IMR-90 (cell line): ENCODE data around the gene STYXL1. TPM values are rescaled to one million over a fixed set of nuclear protein-coding genes. Genes with fewer than 3 reads are reported as not detected.

ENCODE experiments used
- ATAC-seq: fragments of 200-7000 bp; cut with Tn5 transposase; 2 replicates; pipeline ENCODE4 v1.9.1; 2020; ENCODE audit warnings: low read depth, mild to moderate bottlenecking, moderate library complexity
- BruUV-seq: library from RNA; stranded (reverse); fragments of 400-500 nt; replicated peaks from 2 replicates; lab custom pipeline; 2021; lab: Mats Ljungman, UMichigan
- CTCF ChIA-PET: fragments of 300-600 bp; formaldehyde crosslinking; extraction: SDS; loops from one replicate; lab custom pipeline; 2021; ENCODE audit warnings: antibody characterized with exemption; lab: Yijun Ruan, JAX
- POLR2A ChIA-PET: fragments of 300-600 bp; sonication (Branson Sonifier 250); formaldehyde crosslinking; loops from one replicate; lab custom pipeline; 2022; ENCODE audit warnings: antibody characterized with exemption; ENCODE audit not compliant: unreplicated experiment; lab: Charles Lee
- DNase-seq: peaks from one replicate; pipeline ENCODE4 v3.0.0; 2013
- H2AFZ ChIP-seq: replicated peaks from 2 replicates; pipeline ENCODE3; 2013; ENCODE audit warnings: low read length, mild to moderate bottlenecking; ENCODE audit not compliant: poor library complexity
- H2AK5ac ChIP-seq: 2 replicates; pipeline ENCODE4 v1.6.1; 2013; ENCODE audit warnings: low read depth, low read length, inconsistent platforms
- H2AK9ac ChIP-seq: replicated peaks from 2 replicates; pipeline ENCODE3; 2013; ENCODE audit warnings: mild to moderate bottlenecking, low read depth, low read length, moderate library complexity; ENCODE audit not compliant: poor library complexity
- H2BK120ac ChIP-seq: 2 replicates; pipeline ENCODE4 v1.6.1; 2013; ENCODE audit warnings: low read depth, low read length, inconsistent platforms
- H2BK15ac ChIP-seq: 3 replicates; pipeline ENCODE4 v1.6.1; 2013; ENCODE audit warnings: low read depth, low read length, inconsistent platforms
- H2BK20ac ChIP-seq: 2 replicates; pipeline ENCODE4 v1.6.1; 2013; ENCODE audit warnings: low read depth, mild to moderate bottlenecking, inconsistent platforms, low read length, moderate library complexity
- H2BK5ac ChIP-seq: 2 replicates; pipeline ENCODE4 v1.6.1; 2013; ENCODE audit warnings: mild to moderate bottlenecking, low read depth, low read length, inconsistent platforms; ENCODE audit not compliant: poor library complexity, severe bottlenecking
- H3K14ac ChIP-seq: replicated peaks from 2 replicates; pipeline ENCODE4 v1.6.1; 2013; ENCODE audit warnings: low read depth, low read length, inconsistent platforms
- H3K18ac ChIP-seq: 2 replicates; pipeline ENCODE4 v1.6.1; 2013; ENCODE audit warnings: low read depth, low read length, control low read depth
- H3K23ac ChIP-seq: 2 replicates; pipeline ENCODE4 v1.6.1; 2013; ENCODE audit warnings: low read depth, low read length, inconsistent platforms
- H3K27ac ChIP-seq: 2 replicates; pipeline ENCODE4 v1.5.1; 2013; ENCODE audit warnings: mild to moderate bottlenecking, control low read depth, low read length; ENCODE audit not compliant: insufficient read depth
- H3K27me3 ChIP-seq: 2 replicates; pipeline ENCODE4 v1.6.1; 2013; ENCODE audit warnings: low read length; ENCODE audit not compliant: control insufficient read depth, insufficient read depth
- H3K36me3 ChIP-seq: 2 replicates; pipeline ENCODE4 v1.6.1; 2013; ENCODE audit warnings: low read length, mixed read lengths; ENCODE audit not compliant: control insufficient read depth, insufficient read depth
- H3K4ac ChIP-seq: 2 replicates; pipeline ENCODE4 v1.6.1; 2013; ENCODE audit warnings: low read depth, low read length, inconsistent platforms
- H3K4me1 ChIP-seq: 2 replicates; pipeline ENCODE4 v1.6.1; 2013; ENCODE audit warnings: low read length, mixed read lengths; ENCODE audit not compliant: control insufficient read depth, insufficient read depth
- H3K4me2 ChIP-seq: 2 replicates; pipeline ENCODE4 v1.6.1; 2013; ENCODE audit warnings: low read depth, mild to moderate bottlenecking, control low read depth, low read length, moderate library complexity
- H3K4me3 ChIP-seq: 2 replicates; pipeline ENCODE4 v1.5.1; 2013; ENCODE audit warnings: low read depth, mild to moderate bottlenecking, control low read depth, low read length, moderate library complexity; ENCODE audit not compliant: insufficient read depth
- H3K56ac ChIP-seq: 2 replicates; pipeline ENCODE4 v1.6.1; 2013; ENCODE audit warnings: low read length, inconsistent platforms; ENCODE audit not compliant: insufficient read depth; ENCODE audit errors: extremely low read depth
- H3K79me1 ChIP-seq, 2 experiments: 2 replicates each; pipeline ENCODE4 v1.6.1; 2013; ENCODE audit warnings: low read length in 2 of 2, inconsistent platforms in 1 of 2, low read depth in 1 of 2
- H3K9ac ChIP-seq: 2 replicates; pipeline ENCODE4 v1.6.1; 2013; ENCODE audit warnings: low read depth, low read length, control low read depth
- H3K9me1 ChIP-seq: 2 replicates; pipeline ENCODE4 v1.6.1; 2013; ENCODE audit warnings: low read length, inconsistent platforms; ENCODE audit not compliant: insufficient read depth
- H3K9me3 ChIP-seq: 2 replicates; pipeline ENCODE4 v1.6.1; 2013; ENCODE audit warnings: low read length; ENCODE audit not compliant: control insufficient read depth, insufficient read depth
- H4K20me1 ChIP-seq: 2 replicates; pipeline ENCODE4 v1.6.1; 2013; ENCODE audit warnings: low read length, inconsistent platforms; ENCODE audit not compliant: insufficient read depth
- H4K5ac ChIP-seq: 2 replicates; pipeline ENCODE4 v1.6.1; 2013; ENCODE audit warnings: mild to moderate bottlenecking, low read depth, low read length, control low read depth
- H4K8ac ChIP-seq, 2 experiments: 2 replicates each; pipeline ENCODE4 v1.6.1; 2013; ENCODE audit warnings: low read depth in 2 of 2, low read length in 2 of 2, control low read depth in 1 of 2, inconsistent platforms in 1 of 2
- H4K91ac ChIP-seq: 2 replicates; pipeline ENCODE4 v1.6.1; 2013; ENCODE audit warnings: low read depth, low read length, inconsistent platforms; ENCODE audit not compliant: insufficient read depth
- BHLHE40 ChIP-seq: fragments of 150-350 bp; IDR thresholded peaks from 2 replicates; pipeline ENCODE4 v1.6.1; 2016; ENCODE audit warnings: mild to moderate bottlenecking, low read depth, low read length
- CEBPB ChIP-seq: IDR thresholded peaks from 2 replicates; pipeline ENCODE4 v1.6.1; 2012; ENCODE audit warnings: low read depth, low read length, improper control_type of control experiment
- CHD1 ChIP-seq: IDR thresholded peaks from 2 replicates; pipeline ENCODE4 v1.6.1; 2012; ENCODE audit warnings: low read depth, low read length, improper control_type of control experiment
- CTCF ChIP-seq: conservative IDR thresholded peaks from 2 replicates; pipeline ENCODE4 v1.5.1; 2012; ENCODE audit warnings: mild to moderate bottlenecking, low read depth, low read length, improper control_type of control experiment
- ELK1 ChIP-seq: fragments of 150-350 bp; IDR thresholded peaks from 2 replicates; pipeline ENCODE4 v1.6.1; 2016; ENCODE audit warnings: low read depth, mild to moderate bottlenecking, low read length, moderate library complexity, borderline replicate concordance
- FOS ChIP-seq: fragments of 150-350 bp; IDR thresholded peaks from 2 replicates; pipeline ENCODE4 v1.6.1; 2016; ENCODE audit warnings: low read depth, low read length
- MAFK ChIP-seq: IDR thresholded peaks from 2 replicates; pipeline ENCODE4 v1.6.1; 2012; ENCODE audit warnings: low read depth, low read length, improper control_type of control experiment
- MAZ ChIP-seq: IDR thresholded peaks from 2 replicates; pipeline ENCODE4 v1.6.1; 2012; ENCODE audit warnings: low read depth, mild to moderate bottlenecking, low read length, improper control_type of control experiment, moderate library complexity, borderline replicate concordance
- MXI1 ChIP-seq: IDR thresholded peaks from 2 replicates; pipeline ENCODE4 v1.6.1; 2012; ENCODE audit warnings: low read depth, mild to moderate bottlenecking, low read length, moderate library complexity, borderline replicate concordance
- NFE2L2 ChIP-seq: fragments of 150-350 bp; IDR thresholded peaks from 2 replicates; pipeline ENCODE4 v1.6.1; 2016; ENCODE audit warnings: low read depth, mild to moderate bottlenecking, low read length
- POLR2A ChIP-seq: IDR thresholded peaks from 2 replicates; pipeline ENCODE4 v1.6.1; 2012; ENCODE audit warnings: mild to moderate bottlenecking, low read depth, low read length
- RAD21 ChIP-seq: IDR thresholded peaks from 2 replicates; pipeline ENCODE4 v1.6.1; 2012; ENCODE audit warnings: low read length, improper control_type of control experiment
- RCOR1 ChIP-seq: IDR thresholded peaks from 2 replicates; pipeline ENCODE4 v1.6.1; 2012; ENCODE audit warnings: mild to moderate bottlenecking, low read length, improper control_type of control experiment; ENCODE audit not compliant: insufficient replicate concordance
- RFX5 ChIP-seq: IDR thresholded peaks from 2 replicates; pipeline ENCODE4 v1.8.0; 2012; ENCODE audit warnings: low read depth, mild to moderate bottlenecking, low read length, moderate library complexity
- SMC3 ChIP-seq: fragments of 150-350 bp; IDR thresholded peaks from 2 replicates; pipeline ENCODE4 v1.6.1; 2016; ENCODE audit warnings: low read depth, mild to moderate bottlenecking, antibody characterized with exemption, low read length, moderate library complexity
- USF2 ChIP-seq: fragments of 150-350 bp; IDR thresholded peaks from 2 replicates; pipeline ENCODE4 v1.6.1; 2017; ENCODE audit warnings: mild to moderate bottlenecking, antibody characterized with exemption, low read length, low read depth
- WGBS, 2 experiments: methylation state at CpG; one replicate each; pipeline versions ENCODE4 v1.1.5 to v1.1.7; 2013; ENCODE audit warnings: missing lambda C conversion rate in 2 of 2; ENCODE audit not compliant: insufficient read length in 1 of 2; ENCODE audit errors: extremely low coverage in 2 of 2; 5-methylcytosine and 5-hydroxymethylcytosine counted together
- dilution Hi-C: fragments of 300-500 bp; cut with HindIII; formaldehyde crosslinking; loops from one replicate; pipeline ENCODE4 v1.14.3; 2018; ENCODE audit warnings: low sequenced_read_pairs; ENCODE audit not compliant: unreplicated experiment
- in situ Hi-C: fragments of 300-500 bp; cut with MboI; formaldehyde crosslinking; loops from 3 replicates; pipeline ENCODE4 v1.14.3; 2019; ENCODE audit warnings: low sequenced_read_pairs, inconsistent platforms, mixed read lengths
- intact Hi-C: fragments of 100-400 bp; cut with micrococcal nuclease; formaldehyde crosslinking; loops from 2 replicates; pipeline ENCODE4 v1.10.0; 2022
- polyA plus RNA-seq, 3 experiments: library from polyadenylated mRNA; depleted of rRNA; stranded (reverse); fragments of >200 nt; gene quantifications; 2 replicates each; pipeline ENCODE4 v1.2.3, GENCODE V29; 2012; ENCODE audit warnings: low replicate concordance in 1 of 3
- total RNA-seq: library from RNA; depleted of rRNA; stranded (reverse); fragments of >200 nt; gene quantifications from 2 replicates; pipeline ENCODE4 v1.2.3, GENCODE V29; 2012

Gene STYXL1
- total and polyA plus RNA-seq, 2 of the 4 experiments (the other 2 are of a cell fraction) = 66.1 to 73.8 TPM

GRCh38 chr7:76057103-76057812 lies 9.5 kb upstream of the STYXL1 start:
- Histone ChIP-seq H2AFZ (no peak overlapping the region), H2AK9ac (no peak overlapping the region), H4K91ac (no peak overlapping the region), H3K56ac (no peak overlapping the region), H4K8ac (no peak overlapping the region), H3K9me1 (peaks cover 18% of the 10 kb centered on the region; the same call in 1 of the 2 replicates), H2BK20ac (no peak overlapping the region), H3K14ac (no peak overlapping the region), H3K18ac (no peak overlapping the region), H3K4me2 (no peak overlapping the region), H2BK15ac (no peak overlapping the region), H2BK120ac (no peak overlapping the region), H4K5ac (no peak overlapping the region), H3K9me3 (no peaks in the 10 kb centered on the region), H3K23ac (no peak overlapping the region), H3K36me3 (peaks cover 57% of the 10 kb centered on the region), H3K9ac (no peak overlapping the region), H3K4me3 (no peak overlapping the region), H3K4ac (no peak overlapping the region), H3K4me1 (peaks cover 12% of the 10 kb centered on the region), H3K27ac (no peak overlapping the region), H2AK5ac (no peak overlapping the region), H2BK5ac (no peak overlapping the region), H3K79me1 (peaks cover 46 to 87% of the 10 kb centered on the region in 2 experiments), H4K20me1 (peaks cover 54% of the 10 kb centered on the region), H3K27me3 (no peaks in the 10 kb centered on the region)
- 94% methylated on average over 6 of the region's 18 CpGs; no CpG with 5 or more reads in 1 of the 2 experiments for WGBS, 2 experiments
- in situ Hi-C loops = no loop called here
- ChIA-PET CTCF (no interaction called here), POLR2A (no interaction called here)
- TF ChIP-seq CTCF (no peak), RCOR1 (no peak), NFE2L2 (no peak), ELK1 (no peak), RAD21 (no peak), CEBPB (no peak), RFX5 (no peak), MAFK (no peak), USF2 (no peak), MXI1 (no peak), FOS (no peak), CHD1 (no peak), BHLHE40 (no peak), POLR2A (no peak), MAZ (no peak), SMC3 (no peak)
- DNase-seq (no peak), ATAC-seq (no peak)
- dilution Hi-C loops = no loop called here
- intact Hi-C loops = no loop called here
- BruUV-seq = no TSS peak
